SIG-M5 (cell line): Measurements from ENCODE around the gene PRSS3.
"Not testable (repeated sequence)": the region's sequence is repeated elsewhere in the genome, so short reads cannot be mapped to it uniquely, and the experiment has no call there.

ENCODE experiments used
- DNase-seq: peaks from one replicate; lab custom pipeline; 2025; lab: John Stamatoyannopoulos, UW

Gene PRSS3

DNA sequence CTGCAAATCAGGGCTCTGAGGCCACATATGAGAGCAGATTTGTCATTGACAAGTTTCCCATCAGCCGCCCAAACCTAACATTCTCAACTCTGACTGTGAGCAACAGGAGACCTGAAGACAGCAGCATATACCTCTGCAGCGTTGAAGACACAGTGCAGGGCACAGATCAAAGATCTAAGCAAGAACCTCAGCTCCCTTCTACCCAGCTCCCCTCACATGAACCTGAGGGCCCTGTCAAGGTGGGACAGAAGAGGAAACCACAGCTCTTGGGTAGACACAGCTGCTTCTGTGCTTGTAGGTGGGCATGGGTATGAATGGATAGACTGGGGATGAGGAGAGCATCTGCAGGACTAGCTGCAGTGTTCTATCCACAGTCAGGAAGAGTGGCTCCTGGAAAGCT, 8.7 kb upstream of the PRSS3 start:
- no peak for DNase-seq

DNA sequence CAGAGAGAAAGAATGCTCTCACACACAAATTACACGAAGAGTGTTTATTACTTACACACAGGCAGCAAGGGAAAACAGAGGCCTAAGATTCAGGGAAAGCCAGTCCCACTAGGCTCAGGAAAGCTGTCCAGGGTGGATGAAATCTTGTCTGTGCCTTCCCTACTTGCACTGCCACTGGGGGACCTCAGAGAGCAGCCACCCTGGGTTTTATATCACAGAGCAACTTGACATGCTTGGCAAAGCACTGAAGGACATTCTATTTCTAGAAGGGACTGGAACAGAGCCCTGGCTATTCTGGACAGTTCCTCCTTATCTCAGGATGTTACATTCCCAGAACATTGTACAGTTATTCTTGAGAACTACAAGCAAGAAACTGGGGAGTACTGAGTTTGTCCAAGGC, 7.5 kb upstream of the PRSS3 start:
- no peak for DNase-seq

DNA sequence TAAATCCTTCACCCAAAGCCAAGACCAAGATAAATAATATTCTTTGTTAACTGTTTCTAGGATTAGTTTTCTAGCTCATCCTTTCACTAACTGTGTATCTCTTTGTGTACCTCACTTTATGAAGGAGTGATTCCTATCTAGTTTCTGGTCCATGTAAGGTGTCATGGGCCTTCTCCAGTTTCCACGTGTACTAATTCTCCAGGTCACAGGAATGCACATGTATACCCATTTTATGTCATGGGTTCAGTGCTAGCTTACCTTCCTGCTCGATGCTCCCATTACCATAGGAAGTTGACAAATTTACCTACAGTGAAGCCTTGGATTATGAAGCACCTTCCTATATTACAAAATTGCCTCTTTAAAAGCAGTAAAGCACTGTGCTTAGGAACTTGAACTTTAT, 5.9 kb upstream of the PRSS3 start:
- not testable (repeated sequence) for DNase-seq

DNA sequence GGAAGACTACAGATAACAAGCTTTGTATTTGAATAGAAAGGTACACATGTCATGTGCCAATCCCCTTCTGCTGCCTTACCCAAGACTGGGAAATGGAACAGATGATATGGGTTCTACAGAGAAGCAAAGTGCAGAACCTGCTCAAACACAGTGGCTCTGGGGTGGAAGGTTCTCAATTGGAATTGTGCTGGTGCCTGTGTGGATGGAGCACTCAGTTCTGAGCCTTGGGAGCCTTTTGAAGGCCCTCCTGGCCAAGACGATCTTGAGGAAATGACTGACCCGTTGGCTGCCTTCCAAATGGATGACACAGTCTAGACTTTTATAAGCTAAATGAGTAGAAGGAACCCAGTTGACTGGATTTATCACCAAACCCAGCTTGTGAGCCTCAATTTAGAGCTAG, 4.2 kb upstream of the PRSS3 start:
- no peak for DNase-seq

DNA sequence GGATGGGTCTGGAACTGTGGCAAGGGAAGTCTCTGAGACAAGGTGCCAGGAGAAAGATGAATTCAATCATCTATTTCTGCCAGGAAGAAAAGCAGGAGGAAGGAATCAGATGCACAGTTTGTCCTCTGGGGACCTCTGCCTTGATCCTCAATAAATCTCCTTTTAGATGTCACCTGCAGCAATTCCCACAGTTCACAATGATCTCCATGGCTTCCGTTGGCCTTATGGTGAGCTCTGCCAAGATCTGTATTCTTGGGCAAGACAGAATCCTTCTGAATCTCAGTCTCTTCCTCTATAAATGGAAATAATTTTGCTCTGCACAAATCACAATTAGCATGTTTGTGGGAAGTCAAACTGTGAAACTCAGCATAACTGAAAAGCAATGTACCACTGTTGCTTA, 1.9 kb upstream of the PRSS3 start:
- DNase-seq: not testable (repeated sequence)

DNA sequence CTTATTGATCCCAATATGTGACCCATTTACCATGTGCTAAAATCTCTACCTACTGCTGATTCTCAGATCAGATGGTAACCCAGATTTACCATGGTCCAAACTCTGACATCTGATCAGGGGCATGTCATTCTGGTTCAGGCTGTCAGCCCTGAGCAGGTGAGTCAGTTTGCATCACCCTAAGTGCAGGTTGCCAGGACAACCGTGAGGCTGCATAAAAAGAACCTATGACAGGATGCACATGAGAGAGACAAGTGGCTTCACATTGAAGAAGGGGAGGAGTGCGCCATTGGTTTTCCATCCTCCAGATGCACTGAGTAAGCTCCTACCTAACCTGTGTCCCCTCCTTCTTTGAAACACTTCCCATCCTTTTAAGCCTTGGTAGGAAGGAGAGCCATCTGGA, 801 bp upstream of the PRSS3 start:
- no peak for DNase-seq

DNA sequence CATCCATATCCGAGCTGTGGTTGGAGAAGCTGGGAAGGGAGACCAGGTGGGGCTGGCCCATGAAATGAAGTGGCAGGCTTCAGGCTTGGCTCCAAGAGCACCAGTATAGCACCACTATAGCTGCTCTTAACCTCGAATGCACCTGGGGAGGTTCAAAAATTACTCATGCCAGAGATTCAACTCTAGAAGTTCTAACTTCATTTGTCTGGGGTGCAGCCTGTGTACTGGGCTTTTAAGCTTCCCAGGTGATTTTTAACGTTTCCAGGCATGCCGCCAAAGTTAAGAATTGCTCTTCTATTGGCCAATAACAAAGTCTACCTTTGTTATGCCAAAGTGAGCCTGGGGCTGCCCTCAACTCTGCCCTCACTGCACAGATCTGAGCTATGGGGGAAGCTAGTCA, 458 bp downstream of the PRSS3 start:
- no peak for DNase-seq

DNA sequence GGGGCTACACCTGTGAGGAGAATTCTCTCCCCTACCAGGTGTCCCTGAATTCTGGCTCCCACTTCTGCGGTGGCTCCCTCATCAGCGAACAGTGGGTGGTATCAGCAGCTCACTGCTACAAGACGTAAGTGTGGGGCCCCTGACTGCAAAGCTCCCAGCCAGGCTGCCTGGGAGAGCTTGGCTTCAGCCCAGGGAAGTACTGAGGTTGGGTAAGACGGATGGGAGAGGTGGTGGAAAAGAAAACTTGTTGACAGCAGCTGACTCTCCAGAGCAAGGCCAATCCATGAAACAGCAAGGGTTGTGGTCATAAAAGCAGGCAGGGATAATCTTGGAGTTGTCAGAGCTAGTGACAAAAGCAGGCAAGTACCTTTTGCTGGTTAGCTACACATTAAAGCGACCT, 1.3 kb downstream of the PRSS3 start:
- not testable (repeated sequence) for DNase-seq

DNA sequence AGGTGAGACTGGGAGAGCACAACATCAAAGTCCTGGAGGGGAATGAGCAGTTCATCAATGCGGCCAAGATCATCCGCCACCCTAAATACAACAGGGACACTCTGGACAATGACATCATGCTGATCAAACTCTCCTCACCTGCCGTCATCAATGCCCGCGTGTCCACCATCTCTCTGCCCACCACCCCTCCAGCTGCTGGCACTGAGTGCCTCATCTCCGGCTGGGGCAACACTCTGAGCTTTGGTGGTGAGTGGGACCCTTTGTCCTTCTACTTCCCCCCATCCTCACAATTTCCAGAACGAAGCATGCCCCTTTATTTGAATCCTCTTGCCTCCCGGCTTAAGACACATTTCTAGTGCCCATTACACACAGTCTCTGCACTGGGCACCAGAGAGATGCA, 2.5 kb downstream of the PRSS3 start:
- no peak for DNase-seq

DNA sequence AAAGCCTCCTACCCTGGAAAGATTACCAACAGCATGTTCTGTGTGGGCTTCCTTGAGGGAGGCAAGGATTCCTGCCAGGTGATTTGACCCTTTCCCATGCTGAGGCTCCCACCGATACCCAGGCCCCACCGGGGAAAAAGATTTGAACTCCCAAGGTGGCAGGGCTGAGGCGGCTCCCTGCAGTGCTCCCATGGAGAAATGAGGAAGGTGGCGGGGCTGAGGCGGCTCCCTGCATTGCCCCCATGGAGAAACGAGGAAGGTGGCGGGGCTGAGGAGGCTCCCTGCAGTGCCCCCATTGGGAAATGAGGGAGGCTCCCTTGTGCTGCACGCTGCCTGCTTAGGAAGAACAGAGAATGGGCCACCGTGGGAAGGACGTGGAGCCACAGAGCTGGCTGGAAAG, 3.2 kb downstream of the PRSS3 start:
- no peak for DNase-seq

DNA sequence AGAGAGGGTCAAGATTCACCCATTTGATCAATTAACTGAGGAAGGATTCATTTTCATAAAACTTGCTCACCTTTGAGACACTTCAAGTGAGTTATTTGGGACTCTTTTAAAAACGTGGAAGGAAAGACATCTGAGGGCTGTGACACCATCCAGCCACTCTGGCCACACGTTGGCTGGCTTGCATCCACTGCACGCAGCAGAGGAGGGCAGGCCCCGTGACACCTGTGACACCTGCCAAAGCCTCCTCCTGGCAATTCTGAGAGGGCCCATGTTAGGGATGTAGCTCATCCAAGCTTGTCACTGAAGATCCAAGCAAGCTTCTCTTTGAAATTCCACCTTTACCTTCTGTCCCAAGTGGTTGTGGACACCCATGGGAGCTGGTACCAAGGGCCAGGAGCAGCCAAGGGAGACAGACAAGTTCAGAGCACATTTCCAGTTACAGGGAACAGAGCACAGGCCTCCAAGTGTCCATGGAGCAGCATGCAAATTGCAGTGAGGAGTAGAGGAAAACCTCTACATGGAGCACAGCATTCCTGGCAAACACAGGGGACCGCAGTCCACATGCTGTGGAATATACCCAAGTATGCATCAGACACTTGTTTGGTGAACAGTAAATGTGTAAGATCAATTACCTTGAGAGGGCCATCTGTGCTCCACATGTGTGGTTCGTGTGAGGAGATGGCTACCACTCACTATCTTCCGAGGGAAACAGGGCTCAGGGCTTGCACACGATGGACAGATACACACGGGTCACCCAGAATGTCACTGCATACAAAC, 4.8 kb downstream of the PRSS3 start:
- no peak for DNase-seq

DNA sequence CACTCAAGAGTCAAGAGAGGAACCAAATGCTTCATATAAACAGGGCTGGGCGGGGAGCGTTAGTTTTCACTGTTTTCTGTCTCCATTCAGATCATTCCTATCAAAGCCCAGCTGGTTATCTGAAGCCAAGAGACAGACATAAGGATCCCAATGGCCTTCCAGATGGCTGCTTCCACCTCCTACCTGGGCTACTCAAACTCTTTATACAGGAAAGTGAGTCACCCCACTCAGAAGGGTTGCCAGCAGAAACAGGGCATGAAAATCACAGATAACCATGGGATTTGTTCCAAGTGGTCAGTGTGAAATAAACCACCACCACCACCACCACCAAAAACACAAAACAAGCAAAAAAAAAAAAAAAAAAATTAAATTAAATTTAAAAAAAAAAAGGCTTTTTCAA, 5.5 kb downstream of the PRSS3 start:
- DNase-seq: no peak

DNA sequence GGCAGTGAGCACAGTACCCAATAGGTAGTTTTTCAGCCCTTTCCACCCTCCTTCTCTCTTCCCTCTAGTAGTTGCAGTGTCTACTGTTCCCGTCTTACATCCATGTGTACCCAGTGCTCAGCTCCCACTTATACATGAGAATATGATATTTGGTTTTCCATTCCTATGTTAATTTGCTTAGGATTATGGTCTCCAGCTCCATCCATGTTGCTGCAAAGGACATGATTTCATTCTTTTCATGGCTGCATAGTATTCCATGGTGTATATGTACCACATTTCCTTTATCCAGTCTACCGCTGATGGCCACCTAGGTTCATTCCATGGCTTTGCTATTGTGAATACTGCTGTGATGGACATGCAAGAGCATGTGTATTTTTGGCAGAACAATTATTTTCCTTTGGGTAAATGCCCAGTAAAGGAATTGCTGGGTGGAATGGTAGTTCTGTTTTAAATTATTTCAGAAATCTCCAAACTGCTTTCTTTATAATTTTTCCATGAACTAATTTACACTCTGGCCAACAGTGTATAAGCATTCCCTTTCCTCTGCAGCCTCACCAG, 6.7 kb downstream of the PRSS3 start:
- not testable (repeated sequence) for DNase-seq

DNA sequence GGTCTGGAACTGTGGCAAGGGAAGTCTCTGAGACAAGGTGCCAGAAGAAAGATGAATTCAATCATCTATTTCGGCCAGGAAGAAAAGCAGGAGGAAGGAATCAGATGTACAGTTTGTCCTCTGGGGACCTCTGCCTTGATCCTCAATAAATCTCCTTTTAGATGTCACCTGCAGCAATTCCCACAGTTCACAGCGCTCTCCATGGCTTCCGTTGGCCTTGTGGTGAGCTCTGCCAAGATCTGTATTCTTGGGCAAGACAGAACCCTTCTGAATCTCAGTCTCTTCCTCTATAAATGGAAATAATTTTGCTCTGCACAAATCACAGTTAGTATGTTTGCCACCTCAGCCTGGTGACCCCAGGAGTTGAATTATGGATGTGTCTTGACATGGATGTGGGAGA, 8.8 kb downstream of the PRSS3 start:
- not testable (repeated sequence) for DNase-seq

DNA sequence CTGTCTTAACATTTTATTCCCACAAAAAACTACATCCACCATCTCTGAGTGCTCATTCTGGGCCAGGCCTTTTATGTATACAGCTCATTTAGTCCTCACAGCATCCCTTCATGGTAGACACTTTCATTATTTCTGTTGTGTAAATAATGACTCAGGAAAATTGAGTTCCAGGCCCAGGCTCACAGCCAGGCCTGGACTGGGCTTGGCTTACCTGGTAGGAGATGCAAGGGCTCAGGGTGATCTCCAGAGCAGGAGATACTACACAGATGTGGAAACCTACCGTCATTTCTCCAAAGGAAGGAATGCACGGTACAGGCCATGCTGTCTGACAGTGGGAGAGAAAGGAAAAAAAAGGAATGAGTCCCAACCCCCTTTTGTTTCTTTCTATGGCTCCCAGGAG, 11.8 kb downstream of the PRSS3 start:
- DNase-seq: not testable (repeated sequence)

DNA sequence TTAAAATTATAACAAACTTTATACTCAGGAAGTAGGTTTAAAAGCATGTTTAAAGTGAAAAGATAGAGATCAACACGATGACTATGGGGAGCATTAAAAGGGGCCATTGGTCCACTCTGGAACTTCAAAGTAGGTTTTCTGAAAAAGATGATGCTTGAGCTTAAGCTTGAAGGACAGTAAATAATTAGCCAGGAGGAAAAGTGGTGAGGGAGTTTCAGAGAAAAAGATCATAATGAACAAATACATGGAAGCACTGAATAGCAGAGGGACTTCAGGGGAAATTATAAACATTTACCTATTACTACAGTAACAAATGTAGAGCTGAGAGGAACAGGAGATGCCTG, 13.6 kb downstream of the PRSS3 start:
- DNase-seq: not testable (repeated sequence)

DNA sequence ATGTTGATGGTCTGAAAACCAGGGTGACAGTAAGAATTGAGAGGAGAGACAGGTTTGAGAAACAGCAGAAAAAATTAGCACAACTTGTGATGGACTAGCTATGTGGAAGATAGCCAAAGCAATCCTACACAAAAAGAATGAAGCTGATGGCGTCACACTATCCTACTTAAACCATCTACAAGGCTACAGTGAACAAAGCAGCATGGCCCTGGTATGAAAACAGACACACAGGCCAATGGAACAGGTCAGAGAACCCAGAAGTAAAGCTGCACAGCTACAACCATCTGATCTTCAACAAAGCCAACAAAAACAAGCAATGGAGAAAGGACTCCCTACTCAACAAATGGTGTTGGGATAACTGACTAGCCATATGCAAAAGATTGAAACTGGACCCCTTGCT, 14.1 kb downstream of the PRSS3 start:
- DNase-seq: no peak

DNA sequence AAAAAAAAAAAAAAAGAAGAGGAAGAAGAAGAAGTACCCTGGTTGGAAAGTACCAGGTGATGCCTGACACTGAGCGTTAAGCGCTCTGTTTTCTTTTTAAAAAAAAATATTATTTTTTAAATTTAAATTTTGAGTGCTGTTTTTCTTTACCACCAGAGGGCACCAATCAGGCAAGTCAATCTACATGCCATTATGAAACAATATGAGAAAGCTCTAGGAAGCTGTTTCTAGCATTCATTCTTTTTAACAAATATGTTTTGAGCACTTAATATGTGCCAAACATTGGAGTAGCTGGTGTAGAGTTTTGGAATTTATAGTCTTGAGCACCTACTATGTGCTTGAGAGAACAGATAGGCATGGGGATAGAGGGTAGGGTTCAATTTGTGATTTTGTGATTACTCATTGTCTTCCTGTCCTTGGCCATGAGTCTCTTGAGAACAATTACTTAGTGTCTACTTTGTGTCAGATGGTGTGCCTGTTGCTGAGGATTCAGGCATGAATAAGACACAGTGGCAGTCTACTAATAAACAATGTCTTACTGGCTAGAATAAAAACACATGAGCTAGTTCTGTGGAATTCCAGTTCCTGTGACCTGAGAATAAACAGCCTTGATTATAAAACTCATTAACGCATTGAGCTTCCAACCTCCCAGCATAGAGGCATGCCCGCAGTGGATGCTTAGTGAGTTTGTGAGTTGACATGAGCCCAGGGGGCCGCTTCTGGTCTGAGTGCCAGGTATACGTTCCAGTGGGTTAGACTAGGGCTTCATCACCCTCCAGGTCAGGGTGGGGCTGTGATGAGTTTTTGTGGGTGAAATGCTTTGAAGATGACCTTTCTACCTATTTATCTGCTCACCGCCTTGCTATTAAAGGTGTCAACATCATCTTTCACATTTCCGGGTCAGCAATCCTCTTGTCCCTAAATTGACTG, 18.6 kb downstream of the PRSS3 start:
- peak; percentile 4 for DNase-seq

DNA sequence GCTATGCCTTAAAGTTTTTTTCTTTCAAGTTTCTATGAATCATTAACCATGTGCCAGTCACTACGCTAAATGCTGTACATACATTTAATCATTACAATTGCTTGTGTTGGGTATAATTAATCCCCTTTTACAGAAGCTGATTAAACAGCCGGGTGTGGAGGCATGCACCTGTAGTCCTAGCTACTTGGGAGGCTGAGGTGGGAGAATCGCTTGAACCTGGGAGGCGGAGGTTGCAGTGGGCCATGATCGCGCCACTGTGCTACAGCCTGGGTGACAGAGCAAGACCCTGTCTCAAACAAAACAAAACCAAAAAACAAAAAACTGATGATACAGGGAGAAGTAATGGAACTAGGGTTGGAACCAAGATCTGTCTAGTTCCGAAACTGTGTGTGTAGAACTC, 20.4 kb downstream of the PRSS3 start:
- no peak for DNase-seq

DNA sequence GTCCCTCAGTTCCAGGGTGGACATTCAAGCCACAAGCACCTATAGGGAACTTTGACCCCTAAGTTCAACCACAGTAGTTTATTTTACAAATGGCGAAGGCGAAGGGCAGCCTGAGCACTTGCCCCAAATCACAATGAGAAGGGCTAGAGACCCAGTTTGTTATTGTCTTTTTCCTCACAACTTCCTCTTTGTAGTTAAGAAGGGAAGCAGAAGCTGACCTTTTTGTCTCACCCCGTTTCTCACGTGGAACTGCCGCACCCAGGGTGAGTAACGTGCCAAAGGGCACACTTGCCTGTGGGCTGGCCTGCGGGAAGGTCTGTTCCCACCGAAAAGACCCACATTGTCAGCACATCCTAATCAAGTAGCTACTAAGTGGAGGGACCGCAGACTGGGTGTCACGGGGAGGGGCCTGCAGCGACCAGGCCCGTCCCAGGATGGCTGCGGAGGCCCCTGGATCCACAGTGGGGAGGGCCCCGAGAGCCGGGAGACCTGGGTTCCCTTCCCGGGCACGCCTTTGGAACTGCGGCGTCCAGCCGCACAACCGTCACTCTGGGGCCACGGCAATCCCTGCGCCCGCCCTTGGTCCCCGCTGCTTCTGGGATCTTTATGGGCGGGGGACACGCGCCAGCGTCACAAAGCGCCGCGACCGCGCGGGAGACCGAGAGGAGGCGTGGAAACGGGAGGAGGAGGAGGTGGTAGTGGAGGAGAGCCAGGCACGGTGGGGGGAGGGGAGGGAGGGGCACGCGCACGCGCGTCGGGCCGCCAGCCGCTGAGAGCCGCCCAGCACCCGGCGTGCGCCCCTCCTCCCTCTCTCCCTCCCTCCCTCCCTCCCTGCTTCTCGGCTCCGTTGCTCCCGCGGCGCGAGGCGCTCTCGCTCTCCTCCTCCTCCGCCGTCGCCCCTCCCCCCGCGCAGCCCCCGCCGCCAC, 21.2 kb downstream of the PRSS3 start, which contains the start of gene UBE2R2:
Gene UBE2R2 (plus strand): TSS at position 834 of the 926 bp plus-strand sequence. CDS start 598 bp downstream, outside the sequence.
- DNase-seq: peak; percentile 61

DNA sequence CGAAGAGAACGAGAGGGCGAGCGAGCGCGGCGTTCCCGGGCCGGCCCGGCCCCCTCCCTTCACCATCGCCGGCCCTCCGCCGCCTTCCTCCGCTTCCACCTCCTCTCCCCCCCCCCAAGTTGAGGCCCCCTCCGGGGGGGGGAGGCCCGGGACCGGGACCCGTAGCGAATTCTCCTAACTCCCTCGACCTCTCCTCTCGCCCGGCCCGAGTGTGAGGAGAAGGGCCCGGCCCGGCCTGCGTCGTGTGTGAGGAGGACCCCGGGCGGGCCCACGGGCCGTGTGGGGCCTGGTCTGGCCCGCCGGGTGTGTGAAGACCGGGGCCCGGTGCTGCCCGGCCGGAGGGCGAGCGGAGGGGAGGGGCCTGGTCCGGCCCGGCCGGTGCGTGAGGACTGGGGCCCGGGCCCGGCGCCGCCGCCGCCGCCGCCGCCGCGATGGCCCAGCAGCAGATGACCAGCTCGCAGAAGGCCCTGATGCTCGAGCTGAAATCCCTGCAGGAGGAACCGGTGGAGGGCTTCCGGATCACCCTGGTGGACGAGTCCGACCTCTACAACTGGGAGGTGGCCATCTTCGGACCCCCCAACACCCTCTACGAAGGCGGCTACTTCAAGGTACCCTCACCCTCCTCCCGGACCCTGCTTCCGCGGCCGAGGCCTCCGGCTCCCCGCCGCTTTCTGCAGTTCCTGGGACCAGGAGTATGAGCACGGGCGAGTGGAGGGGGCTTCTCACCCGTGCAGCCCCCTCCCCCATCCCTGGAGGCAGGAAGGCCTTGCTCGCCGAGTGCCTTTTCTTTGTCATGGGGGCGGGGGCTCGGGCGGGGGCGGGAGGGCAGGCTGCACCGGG, 22.2 kb downstream of the PRSS3 start:
- no peak for DNase-seq
